ENCODE data around the gene CD300H.

Gene CD300H

DNA sequence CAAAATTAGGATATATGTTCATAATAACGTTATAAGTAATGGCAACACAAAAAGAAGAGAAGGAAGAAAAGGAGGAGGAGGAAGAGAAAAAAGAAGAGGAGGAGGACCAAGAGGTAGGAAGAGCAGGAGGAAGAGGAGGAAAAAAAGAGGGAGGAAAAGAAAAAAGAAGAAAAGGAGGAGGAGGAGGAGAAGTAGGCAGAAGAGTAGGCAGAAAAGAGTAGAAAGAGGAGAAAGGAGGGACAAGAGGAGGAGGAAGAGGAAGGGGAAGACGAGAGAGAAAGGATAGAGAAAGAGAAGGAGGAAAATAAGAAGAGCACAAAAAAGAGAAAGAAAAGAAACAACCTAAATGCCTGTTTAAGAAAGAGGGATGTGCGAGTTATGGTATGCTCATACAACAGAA, 30.4 kb downstream of the CD300H start:
- H3K18ac ChIP-seq (ENCODE audit: low read depth in 1 of 2, low read length in 2 of 2): no peak overlapping the region
- H2BK5ac ChIP-seq (ENCODE audit: low read depth, low read length, poor library complexity, severe bottlenecking): no peak overlapping the region
- WGBS: 68% methylated on average over 3 of the region's 3 CpGs
- H2BK15ac ChIP-seq (ENCODE audit: low read depth, poor library complexity, severe bottlenecking): no peak overlapping the region
- H2AFZ ChIP-seq (ENCODE audit: low read depth, low read length): no peak overlapping the region
- no peak overlapping the region for H3K14ac ChIP-seq (ENCODE audit: low read length in 2 of 2)
- no peak overlapping the region for H3K23ac ChIP-seq (ENCODE audit: low read length in 2 of 2)
- no peak overlapping the region for H4K91ac ChIP-seq (ENCODE audit: low read length)
- no peaks in the 10 kb centered on the region for H3K36me3 ChIP-seq (ENCODE audit: control insufficient read depth in 1 of 2, insufficient read depth in 2 of 2, low read depth in 1 of 2, low read length in 2 of 2)
- no peak overlapping the region for H2BK120ac ChIP-seq (ENCODE audit: low read depth, low read length)
- no peak overlapping the region for H3K27ac ChIP-seq (ENCODE audit: low read length, poor library complexity, severe bottlenecking)
- H3K9me3 ChIP-seq (ENCODE audit: control insufficient read depth, low read length): no peaks in the 10 kb centered on the region
- H3K4ac ChIP-seq (ENCODE audit: low read depth in 1 of 2, low read length in 2 of 2): no peak overlapping the region
- H3K4me1 ChIP-seq (ENCODE audit: control insufficient read depth, insufficient read depth, low read depth, low read length): no peaks in the 10 kb centered on the region
- H3K27me3 ChIP-seq (ENCODE audit: control insufficient read depth in 1 of 2, insufficient read depth in 1 of 2, low read length in 2 of 2): peaks cover 9 to 68% of the 10 kb centered on the region in 2 experiments
- H3K4me3 ChIP-seq (ENCODE audit: insufficient read depth in 1 of 2, low read depth in 1 of 2, low read length in 2 of 2): no peak overlapping the region
- no peak overlapping the region for H2BK12ac ChIP-seq (ENCODE audit: low read length in 2 of 2)
- no peak overlapping the region for H4K8ac ChIP-seq (ENCODE audit: low read length)
- no peaks in the 10 kb centered on the region for H3K79me1 ChIP-seq (replicated peaks; ENCODE audit: low read length, poor library complexity, severe bottlenecking)
- no peak overlapping the region for H2AK5ac ChIP-seq (ENCODE audit: low read length, severe bottlenecking)
- H3K9ac ChIP-seq (ENCODE audit: low read length): no peak overlapping the region
- no peak overlapping the region for H3K4me2 ChIP-seq (ENCODE audit: low read length, poor library complexity, severe bottlenecking)
- no peak for DNase-seq

DNA sequence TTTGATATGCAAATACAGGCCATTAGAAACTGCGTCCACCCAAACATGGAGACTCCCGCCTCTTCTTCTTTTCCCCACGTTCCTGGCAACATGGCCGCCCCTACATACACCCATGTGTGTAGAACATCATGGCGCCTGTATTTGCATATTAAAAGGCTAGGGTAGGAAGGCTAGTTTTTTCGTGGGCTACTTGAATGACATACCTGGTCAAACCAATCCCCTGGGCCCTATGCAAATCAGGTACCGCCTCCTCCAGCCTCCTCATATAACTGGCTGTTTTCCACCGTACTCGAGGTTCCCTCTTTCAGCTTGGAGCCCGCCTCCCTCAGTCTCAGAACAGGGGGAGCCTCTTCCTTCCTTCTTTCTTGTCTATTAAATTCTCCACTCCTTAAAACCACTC, 35.2 kb downstream of the CD300H start:
- Histone ChIP-seq H2BK15ac (ENCODE audit: low read depth, poor library complexity, severe bottlenecking) (no peak overlapping the region), H3K9me3 (ENCODE audit: control insufficient read depth, low read length) (peaks cover 4% of the 10 kb centered on the region), H3K27me3 (ENCODE audit: control insufficient read depth in 1 of 2, insufficient read depth in 1 of 2, low read length in 2 of 2) (peaks cover 0 to 45% of the 10 kb centered on the region in 2 experiments), H3K18ac (ENCODE audit: low read depth in 1 of 2, low read length in 2 of 2) (no peak overlapping the region), H3K4me3 (ENCODE audit: insufficient read depth in 1 of 2, low read depth in 1 of 2, low read length in 2 of 2) (no peak overlapping the region), H3K79me1 (replicated peaks; ENCODE audit: low read length, poor library complexity, severe bottlenecking) (no peaks in the 10 kb centered on the region), H2AK5ac (ENCODE audit: low read length, severe bottlenecking) (no peak overlapping the region), H2AFZ (ENCODE audit: low read depth, low read length) (no peak overlapping the region), H4K91ac (ENCODE audit: low read length) (no peak overlapping the region), H3K4me2 (ENCODE audit: low read length, poor library complexity, severe bottlenecking) (no peak overlapping the region), H3K36me3 (ENCODE audit: control insufficient read depth in 1 of 2, insufficient read depth in 2 of 2, low read depth in 1 of 2, low read length in 2 of 2) (no peaks in the 10 kb centered on the region), H3K4me1 (ENCODE audit: control insufficient read depth, insufficient read depth, low read depth, low read length) (no peaks in the 10 kb centered on the region), H3K14ac (ENCODE audit: low read length in 2 of 2) (no peak overlapping the region), H3K4ac (ENCODE audit: low read depth in 1 of 2, low read length in 2 of 2) (no peak overlapping the region), H2BK5ac (ENCODE audit: low read depth, low read length, poor library complexity, severe bottlenecking) (no peak overlapping the region), H4K8ac (ENCODE audit: low read length) (no peak overlapping the region), H2BK12ac (ENCODE audit: low read length in 2 of 2) (no peak overlapping the region), H3K27ac (ENCODE audit: low read length, poor library complexity, severe bottlenecking) (no peak overlapping the region), H3K9ac (ENCODE audit: low read length) (no peak overlapping the region), H3K23ac (ENCODE audit: low read length in 2 of 2) (no peak overlapping the region), H2BK120ac (ENCODE audit: low read depth, low read length) (no peak overlapping the region)
- no peak for DNase-seq
- WGBS: 70% methylated on average over 8 of the region's 10 CpGs

DNA sequence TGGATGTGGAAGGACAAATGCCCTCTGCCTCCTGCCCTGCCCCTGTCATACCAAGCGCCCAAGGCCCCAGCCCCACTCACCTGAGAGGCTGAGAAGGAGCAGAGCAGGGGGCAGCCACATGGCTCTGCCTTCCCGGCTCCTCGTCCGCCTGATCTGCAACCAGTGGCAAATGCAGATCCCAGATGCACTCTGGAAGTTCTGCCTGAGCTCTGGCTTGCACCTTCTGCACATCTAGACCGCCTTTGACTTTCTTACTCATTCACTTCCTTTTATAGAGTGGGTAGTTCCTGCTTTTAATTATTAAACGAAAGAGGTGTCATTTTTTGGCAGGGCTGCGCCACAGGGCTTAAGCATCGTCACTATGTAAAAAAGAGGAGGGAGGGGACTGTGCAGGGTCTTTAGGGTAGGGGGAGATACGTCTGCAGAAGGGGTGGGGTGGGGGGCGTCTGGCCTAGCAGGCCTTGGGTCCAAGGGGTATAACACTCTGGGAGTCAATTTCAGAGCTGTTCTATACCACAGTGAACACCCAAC, 36.0 kb downstream of the CD300H start, which contains the start of gene CD300LB:
TSS of gene CD300LB (minus strand) at position 245 of the 531 bp plus-strand sequence. CDS start at position 120, 125 bp downstream.
- Histone ChIP-seq H3K23ac (ENCODE audit: low read length in 2 of 2) (no peak within 1 kb of the TSS), H3K27ac (ENCODE audit: low read length, poor library complexity, severe bottlenecking) (no peak within 1 kb of the TSS), H3K18ac (ENCODE audit: low read depth in 1 of 2, low read length in 2 of 2) (no peak within 1 kb of the TSS), H4K8ac (ENCODE audit: low read length) (no peak within 1 kb of the TSS), H3K79me1 (replicated peaks; ENCODE audit: low read length, poor library complexity, severe bottlenecking) (no peaks in the 10 kb centered on the region), H3K14ac (ENCODE audit: low read length in 2 of 2) (no peak within 1 kb of the TSS), H2AFZ (ENCODE audit: low read depth, low read length) (no peak within 1 kb of the TSS), H3K4me2 (ENCODE audit: low read length, poor library complexity, severe bottlenecking) (no peak within 1 kb of the TSS), H4K91ac (ENCODE audit: low read length) (no peak within 1 kb of the TSS), H2BK120ac (ENCODE audit: low read depth, low read length) (no peak within 1 kb of the TSS), H3K27me3 (ENCODE audit: control insufficient read depth in 1 of 2, insufficient read depth in 1 of 2, low read length in 2 of 2) (peaks cover 0 to 41% of the 10 kb centered on the region in 2 experiments), H3K4ac (ENCODE audit: low read depth in 1 of 2, low read length in 2 of 2) (no peak within 1 kb of the TSS), H3K4me1 (ENCODE audit: control insufficient read depth, insufficient read depth, low read depth, low read length) (no peaks in the 10 kb centered on the region), H2BK5ac (ENCODE audit: low read depth, low read length, poor library complexity, severe bottlenecking) (no peak within 1 kb of the TSS), H3K4me3 (ENCODE audit: insufficient read depth in 1 of 2, low read depth in 1 of 2, low read length in 2 of 2) (no peak within 1 kb of the TSS), H3K9ac (ENCODE audit: low read length) (no peak within 1 kb of the TSS), H3K36me3 (ENCODE audit: control insufficient read depth in 1 of 2, insufficient read depth in 2 of 2, low read depth in 1 of 2, low read length in 2 of 2) (no peaks in the 10 kb centered on the region), H2BK12ac (ENCODE audit: low read length in 2 of 2) (no peak within 1 kb of the TSS), H3K9me3 (ENCODE audit: control insufficient read depth, low read length) (peaks cover 5% of the 10 kb centered on the region), H2BK15ac (ENCODE audit: low read depth, poor library complexity, severe bottlenecking) (no peak within 1 kb of the TSS), H2AK5ac (ENCODE audit: low read length, severe bottlenecking) (no peak within 1 kb of the TSS)
- 69% methylated on average over 9 of the region's 10 CpGs for WGBS
- DNase-seq: no peak

DNA sequence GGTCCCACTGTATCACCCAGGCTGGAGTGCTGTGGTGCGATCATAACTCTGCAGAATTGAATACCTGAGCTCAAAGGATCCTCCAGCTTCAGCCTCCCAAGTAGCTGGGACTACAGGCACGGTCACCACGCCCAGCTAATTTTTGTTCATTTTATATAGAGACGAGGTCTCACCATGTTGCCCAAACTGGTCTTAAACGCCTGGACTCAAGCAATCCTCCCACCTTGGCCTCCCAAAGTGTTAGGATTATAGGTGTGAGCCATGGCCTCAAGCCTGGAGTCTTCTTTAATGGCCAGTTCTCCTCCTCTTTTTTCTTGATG, 36.5 kb downstream of the CD300H start:
- H2AFZ ChIP-seq (ENCODE audit: low read depth, low read length): no peak overlapping the region

More for the DNA sequence above, 36.5 kb downstream of the CD300H start:
- Histone ChIP-seq H2AK5ac (ENCODE audit: low read length, severe bottlenecking) (no peak overlapping the region), H3K4me1 (ENCODE audit: control insufficient read depth, insufficient read depth, low read depth, low read length) (no peaks in the 10 kb centered on the region), H2BK5ac (ENCODE audit: low read depth, low read length, poor library complexity, severe bottlenecking) (no peak overlapping the region), H3K9me3 (ENCODE audit: control insufficient read depth, low read length) (peaks cover 5% of the 10 kb centered on the region), H3K14ac (ENCODE audit: low read length in 2 of 2) (no peak overlapping the region), H3K4me2 (ENCODE audit: low read length, poor library complexity, severe bottlenecking) (no peak overlapping the region), H3K9ac (ENCODE audit: low read length) (no peak overlapping the region), H4K8ac (ENCODE audit: low read length) (no peak overlapping the region), H3K27me3 (ENCODE audit: control insufficient read depth in 1 of 2, insufficient read depth in 1 of 2, low read length in 2 of 2) (peaks cover 0 to 38% of the 10 kb centered on the region in 2 experiments), H2BK12ac (ENCODE audit: low read length in 2 of 2) (no peak overlapping the region), H2BK15ac (ENCODE audit: low read depth, poor library complexity, severe bottlenecking) (no peak overlapping the region), H3K4ac (ENCODE audit: low read depth in 1 of 2, low read length in 2 of 2) (no peak overlapping the region), H3K23ac (ENCODE audit: low read length in 2 of 2) (no peak overlapping the region), H3K27ac (ENCODE audit: low read length, poor library complexity, severe bottlenecking) (no peak overlapping the region), H3K36me3 (ENCODE audit: control insufficient read depth in 1 of 2, insufficient read depth in 2 of 2, low read depth in 1 of 2, low read length in 2 of 2) (no peaks in the 10 kb centered on the region), H3K18ac (ENCODE audit: low read depth in 1 of 2, low read length in 2 of 2) (no peak overlapping the region), H3K4me3 (ENCODE audit: insufficient read depth in 1 of 2, low read depth in 1 of 2, low read length in 2 of 2) (no peak overlapping the region), H3K79me1 (replicated peaks; ENCODE audit: low read length, poor library complexity, severe bottlenecking) (no peaks in the 10 kb centered on the region), H4K91ac (ENCODE audit: low read length) (no peak overlapping the region), H2BK120ac (ENCODE audit: low read depth, low read length) (no peak overlapping the region)
- no peak for DNase-seq
- 60% methylated on average over 5 of the region's 5 CpGs for whole genome bisulfite sequencing
